HUDEP-2 (cell line): ENCODE results near the gene KRT81.
"Not testable (repeated sequence)": the region's sequence is repeated elsewhere in the genome, so short reads cannot be mapped to it uniquely, and the experiment has no call there.

Experiments used
- DNase-seq, 76 experiments: peaks; one replicate each; lab custom pipeline; 2025; ENCODE audit not compliant: unreplicated experiment in 76 of 76; lab: John Stamatoyannopoulos, UW

The KRT81 gene

GRCh38 chr12:52245259-52245961 lies 45.9 kb downstream of the KRT81 start:
- DNase-seq, result no peak

- DNase-seq, result no peak
These were observed 46.7 kb downstream of the KRT81 start for GRCh38 chr12:52244615-52244994.

GRCh38 chr12:52243856-52244614 lies 47.3 kb downstream of the KRT81 start:
- peak in 56 of 76 experiments; percentile 5 to 74 (median 38) for DNase-seq

- DNase-seq, result no peak
These were observed 48.0 kb downstream of the KRT81 start for GRCh38 chr12:52243259-52243855.

- DNase-seq, result no peak
These were observed 48.7 kb downstream of the KRT81 start for GRCh38 chr12:52242442-52243258.

- DNase-seq, result no peak
These were observed 50.0 kb downstream of the KRT81 start for GRCh38 chr12:52241205-52241842.

GRCh38 chr12:52240247-52240646 lies 51.1 kb downstream of the KRT81 start:
- not testable (repeated sequence) for DNase-seq

- no peak for DNase-seq
These were observed 51.6 kb downstream of the KRT81 start for GRCh38 chr12:52239767-52240166.

- no peak for DNase-seq
These were observed 52.3 kb downstream of the KRT81 start for GRCh38 chr12:52238916-52239646.

- no peak for DNase-seq
These were observed 53.0 kb downstream of the KRT81 start for GRCh38 chr12:52238207-52238840.

GRCh38 chr12:52236386-52237050 lies 54.8 kb downstream of the KRT81 start:
- DNase-seq, result no peak
